Measurements from ENCODE around the gene BMP10. TPM values are rescaled to one million over a fixed set of nuclear protein-coding genes. Genes with fewer than 3 reads are reported as not detected.

Gene BMP10
- total RNA-seq, 1 experiment from 2014 or later, result not detected

- Histone ChIP-seq H3K4me1 (ENCODE audit: insufficient read depth, low read length) (peaks cover 5% of the 10 kb centered on the region), H3T11ph (ENCODE audit: low read length) (no peak overlapping the region), H3K79me1 (ENCODE audit: insufficient read depth, low read depth, low read length, poor library complexity, severe bottlenecking) (no peaks in the 10 kb centered on the region), H3K56ac (ENCODE audit: insufficient read length, low read depth, low read length) (no peak overlapping the region), H3K14ac (ENCODE audit: insufficient read depth, low read length) (no peak overlapping the region), H3K4me2 (ENCODE audit: insufficient read depth, insufficient read length, low read length) (no peak overlapping the region), H3K4ac (ENCODE audit: low read depth, low read length) (no peak overlapping the region), H3K27ac (ENCODE audit: insufficient read length, low read depth, low read length) (no peak overlapping the region), H3K79me2 (ENCODE audit: insufficient read depth, low read length) (no peaks in the 10 kb centered on the region), H2BK120ac (ENCODE audit: low read depth, low read length, poor library complexity, severe bottlenecking) (no peak overlapping the region), H3K23me2 (ENCODE audit: insufficient read length, low read depth, low read length, poor library complexity, severe bottlenecking) (no peaks in the 10 kb centered on the region), H2BK20ac (ENCODE audit: low read depth, low read length, poor library complexity, severe bottlenecking) (no peak overlapping the region), H3K27me3 (ENCODE audit: insufficient read depth, low read length) (no peaks in the 10 kb centered on the region), H3K18ac (ENCODE audit: insufficient read length, low read depth, low read length) (peak overlapping the region; percentile 4), H2BK15ac (ENCODE audit: low read depth, low read length) (no peak overlapping the region), H2BK5ac (ENCODE audit: insufficient read length, low read length) (no peak overlapping the region), H2AK5ac (ENCODE audit: insufficient read length, low read length) (no peak overlapping the region), H3K9me3 (ENCODE audit: control insufficient read depth, low read depth, low read length) (no peaks in the 10 kb centered on the region), H3K23ac (ENCODE audit: insufficient read length, low read depth, low read length) (no peak overlapping the region), H4K8ac (replicated peaks; ENCODE audit: insufficient read length, low read depth, low read length) (no peak overlapping the region), H2AFZ (ENCODE audit: low read length) (no peak overlapping the region), H4K20me1 (ENCODE audit: control insufficient read depth, insufficient read depth, insufficient read length) (no peaks in the 10 kb centered on the region), H4K91ac (ENCODE audit: insufficient read length, low read depth, low read length) (no peak overlapping the region), H3K9ac (ENCODE audit: extremely low read depth, insufficient read length, low read length) (no peak overlapping the region), H2BK12ac (ENCODE audit: insufficient read length, low read depth, low read length) (no peak overlapping the region), H4K5ac (ENCODE audit: insufficient read length, low read depth, low read length) (no peak overlapping the region)
- DNase-seq, result no peak
- TF ChIP-seq CTCF (conservative IDR thresholded peaks at IDR 0.05), result no peak
- Mint-ChIP-seq H3K27me3 (ENCODE audit: low read depth) (no peaks in the 10 kb centered on the region), H3K4me3 (no peak overlapping the region), H3K4me1 (peaks cover 17 to 20% of the 10 kb centered on the region in 2 experiments), H3K9me3 (peaks cover 8 to 24% of the 10 kb centered on the region in 2 experiments; a peak in 4 of 5 replicates), H3K36me3 (ENCODE audit: insufficient read depth in 1 of 3, low read depth in 3 of 3) (peaks cover 0 to 15% (median 0%) of the 10 kb centered on the region in 3 experiments; a peak in 2 of 7 replicates), H3K27ac (0 out of 7 replicates have a peak overlapping the region, but pooled peaks of 1 of the 3 experiments have one; percentile 66)
- WGBS (ENCODE audit: extremely low coverage, insufficient read length, low lambda C conversion rate), result no CpG with 5 or more reads among the region's 5 CpGs
These were observed 36.2 kb upstream of the BMP10 start for GRCh38 chr2:68907232-68907919.

All from H9 (cell line).